B cell (primary cell): ENCODE results near the gene PDX1. TPM values are rescaled to one million over a fixed set of nuclear protein-coding genes. Genes with fewer than 3 reads are reported as not detected.

Experiments
- ATAC-seq: fragments of 200-7000 bp; cut with Tn5 transposase; one replicate; pipeline ENCODE4 v1.10.0; 2021; ENCODE audit warnings: low read depth, mild to moderate bottlenecking, moderate number of reproducible peaks, moderate library complexity
- CTCF ChIA-PET: fragments of 350-600 bp; sonication (Branson Sonifier 250); formaldehyde crosslinking; loops from one replicate; lab custom pipeline; 2021; ENCODE audit warnings: antibody characterized with exemption, inconsistent platforms; lab: Charles Lee
- POLR2A ChIA-PET: fragments of 350-600 bp; sonication (Branson Sonifier 250); formaldehyde crosslinking; loops from one replicate; lab custom pipeline; 2021; ENCODE audit warnings: antibody characterized with exemption; lab: Charles Lee
- DNase-seq: peaks from one replicate; pipeline ENCODE4 v3.0.0; 2013
- H2AFZ ChIP-seq: 2 replicates; pipeline ENCODE4 v1.6.1; 2012; ENCODE audit warnings: mild to moderate bottlenecking, low read depth, low read length; ENCODE audit not compliant: insufficient read depth, poor library complexity, severe bottlenecking
- H3K27ac ChIP-seq, 2 donors: 1 replicate in 1 of 2; 2 replicates in 1 of 2; pipeline ENCODE4 v1.5.1; 2012 to 2013; ENCODE audit warnings: low read length in 2 of 2, mild to moderate bottlenecking in 2 of 2, moderate library complexity in 1 of 2
- H3K27me3 ChIP-seq, 4 experiments: fragments of 200-600 bp in 1 of 4; sonication (generic) in 1 of 4; replicated peaks in 1 of 4; 1 replicate in 2 of 4; 2 replicates in 2 of 4; pipeline versions ENCODE4 v1.6.1 to v1.7.0; 2013 to 2016; ENCODE audit warnings: low read length in 3 of 4, mild to moderate bottlenecking in 2 of 4, mixed read lengths in 1 of 4, moderate library complexity in 1 of 4; ENCODE audit not compliant: insufficient read depth in 4 of 4, control insufficient read depth in 3 of 4; ENCODE audit errors: control extremely low read depth in 1 of 4
- H3K36me3 ChIP-seq, 2 experiments: replicated peaks in 1 of 2; 1 replicate in 1 of 2; 2 replicates in 1 of 2; pipeline versions ENCODE4 v1.6.1 to v1.7.1; 2013; ENCODE audit warnings: low read length in 1 of 2; ENCODE audit not compliant: insufficient read depth in 2 of 2, control insufficient read depth in 1 of 2; ENCODE audit errors: control extremely low read depth in 1 of 2, extremely low read depth in 1 of 2
- H3K4me1 ChIP-seq, 2 donors: fragments of 200-600 bp in 1 of 2; sonication (generic) in 1 of 2; 1 replicate in 1 of 2; 2 replicates in 1 of 2; pipeline versions ENCODE4 v1.5.1 to v1.6.1; 2013 to 2017; ENCODE audit warnings: low read length in 2 of 2; ENCODE audit not compliant: control insufficient read depth in 2 of 2, insufficient read depth in 2 of 2
- H3K4me2 ChIP-seq: replicated peaks from 2 replicates; pipeline ENCODE3; 2012; ENCODE audit warnings: mild to moderate bottlenecking, low read depth, low read length; ENCODE audit not compliant: poor library complexity, severe bottlenecking
- H3K4me3 ChIP-seq, 5 experiments: fragments of 200-600 bp in 1 of 5; sonication (generic) in 1 of 5; 1 replicate in 3 of 5; 2 replicates in 2 of 5; pipeline versions ENCODE4 v1.5.1 to v1.7.0; 2011 to 2016; ENCODE audit warnings: low read length in 4 of 5, mild to moderate bottlenecking in 4 of 5, low read depth in 2 of 5, control low read depth in 1 of 5, moderate library complexity in 1 of 5; ENCODE audit not compliant: insufficient read depth in 1 of 5; ENCODE audit errors: control extremely low read depth in 1 of 5, extremely low read depth in 1 of 5
- H3K79me2 ChIP-seq: fragments of 200-600 bp; sonication (generic); one replicate; pipeline ENCODE4 v1.6.0; 2016; ENCODE audit warnings: low read length; ENCODE audit not compliant: control insufficient read depth, insufficient read depth
- H3K9ac ChIP-seq: fragments of 200-600 bp; sonication (generic); 2 replicates; pipeline ENCODE4 v1.6.1; 2017; ENCODE audit warnings: mild to moderate bottlenecking, low read length, moderate library complexity
- H3K9me3 ChIP-seq, 3 donors: one replicate each; pipeline versions ENCODE4 v1.6.1 to v1.7.1; 2013; ENCODE audit warnings: low read length in 2 of 3; ENCODE audit not compliant: control insufficient read depth in 2 of 3, insufficient read depth in 1 of 3; ENCODE audit errors: control extremely low read depth in 1 of 3
- H4K20me1 ChIP-seq: 2 replicates; pipeline ENCODE4 v1.6.0; 2012; ENCODE audit warnings: mild to moderate bottlenecking, low read length; ENCODE audit not compliant: insufficient read depth, control insufficient read depth, poor library complexity, severe bottlenecking
- H3K27ac Mint-ChIP-seq: one replicate; pipeline ENCODE4 v1.8.0; 2021; ENCODE audit warnings: mixed read lengths
- H3K27me3 Mint-ChIP-seq: one replicate; pipeline ENCODE4 v1.8.0; 2021; ENCODE audit warnings: mixed read lengths
- H3K4me1 Mint-ChIP-seq: one replicate; pipeline ENCODE4 v1.8.0; 2021; ENCODE audit warnings: mixed read lengths
- H3K4me3 Mint-ChIP-seq: one replicate; pipeline ENCODE4 v1.8.0; 2021; ENCODE audit warnings: mixed read lengths
- H3K9me3 Mint-ChIP-seq: one replicate; pipeline ENCODE4 v1.8.0; 2022; ENCODE audit warnings: mixed read lengths; ENCODE audit not compliant: insufficient read depth
- CTCF ChIP-seq: fragments of 200-600 bp; IDR thresholded peaks from one replicate; pipeline ENCODE4 v1.8.0; 2022; ENCODE audit warnings: antibody characterized with exemption, mild to moderate bottlenecking
- EZH2 ChIP-seq: IDR thresholded peaks from 2 replicates; pipeline ENCODE4 v1.6.1; 2012; ENCODE audit warnings: borderline replicate concordance, low read depth, mild to moderate bottlenecking, moderate library complexity, low read length; ENCODE audit not compliant: insufficient read depth, poor library complexity, severe bottlenecking
- WGBS: methylation state at CpG from one replicate; pipeline ENCODE4 v1.1.5; 2013; ENCODE audit warnings: missing lambda C conversion rate; ENCODE audit not compliant: insufficient coverage; 5-methylcytosine and 5-hydroxymethylcytosine counted together
- intact Hi-C: fragments of 100-400 bp; cut with micrococcal nuclease; formaldehyde crosslinking; loops from one replicate; pipeline ENCODE4 v1.10.0; 2022
- polyA plus RNA-seq: library from polyadenylated mRNA; depleted of rRNA; stranded (reverse); fragments of >200 nt; gene quantifications from 2 replicates; pipeline ENCODE4 v1.2.3, GENCODE V29; 2012
- total RNA-seq, 2 donors: library from RNA; stranded (reverse); fragments of 120-200 nt in 1 of 2; gene quantifications; 1 replicate in 1 of 2; 2 replicates in 1 of 2; pipeline versions ENCODE4 v1.2.3 to v1.2.4, GENCODE V29; 2013 to 2022

Gene PDX1
- total and polyA plus RNA-seq, 2 donors (not counting 1 experiment from before 2014, with no cell fraction given) = not detected

GRCh38 chr13:27972478-27972820 is 52.6 kb downstream of the PDX1 start:
- peaks cover 46 to 53% of the 10 kb centered on the region in 2 donors for H3K4me1 ChIP-seq
- H3K27me3 ChIP-seq = peaks cover 0 to 91% (median 61%) of the 10 kb centered on the region in 4 experiments
- no peaks in the 10 kb centered on the region for H3K79me2 ChIP-seq
- TF ChIP-seq EZH2 (no peak), CTCF (no peak)
- Mint-ChIP-seq H3K9me3 (no peaks in the 10 kb centered on the region), H3K4me3 (no peak overlapping the region), H3K27ac (no peak overlapping the region), H3K4me1 (peaks cover 35% of the 10 kb centered on the region), H3K27me3 (peaks cover 74% of the 10 kb centered on the region)
- H2AFZ ChIP-seq = no peak overlapping the region
- intact Hi-C loops = no loop called here
- ATAC-seq (no peak), DNase-seq (no peak)
- H3K9ac ChIP-seq = no peak overlapping the region
- peaks cover 0 to 41% (median 0%) of the 10 kb centered on the region in 3 donors for H3K9me3 ChIP-seq
- H3K36me3 ChIP-seq = no peaks in the 10 kb centered on the region
- H3K4me2 ChIP-seq = no peak overlapping the region
- no peak overlapping the region for H3K27ac ChIP-seq
- no peak overlapping the region for H3K4me3 ChIP-seq
- 60% methylated on average over 2 of the region's 2 CpGs for WGBS
- ChIA-PET POLR2A (no interaction called here), CTCF (interaction anchor here (0.5 to 2.9 kb wide), 4 partner anchors 12 to 738 kb away, joined by 3 to 14 read pairs (median 4); no protein-coding TSS in a partner anchor)
- no peaks in the 10 kb centered on the region for H4K20me1 ChIP-seq

- no peak overlapping the region for H3K27ac ChIP-seq
- no peak overlapping the region for H3K27ac Mint-ChIP-seq
- H3K4me1 Mint-ChIP-seq = peaks cover 32% of the 10 kb centered on the region
- no peak overlapping the region for H3K4me2 ChIP-seq
- no peaks in the 10 kb centered on the region for H3K36me3 ChIP-seq
- intact Hi-C loops = no loop called here
- H2AFZ ChIP-seq = no peak overlapping the region
- no peak overlapping the region for H3K4me3 ChIP-seq
- no peaks in the 10 kb centered on the region for H4K20me1 ChIP-seq
- ChIA-PET CTCF (interaction anchor here (1.2 to 2.9 kb wide), 3 partner anchors 11 to 611 kb away, joined by 4 to 14 read pairs (median 5); no protein-coding TSS in a partner anchor), POLR2A (no interaction called here)
- DNase-seq (no peak), ATAC-seq (no peak)
- TF ChIP-seq EZH2 = no peak
- TF ChIP-seq CTCF = no peak
- peaks cover 42 to 49% of the 10 kb centered on the region in 2 donors for H3K4me1 ChIP-seq
- peaks cover 70% of the 10 kb centered on the region for H3K27me3 Mint-ChIP-seq
- peaks cover 0 to 33% (median 0%) of the 10 kb centered on the region in 3 donors for H3K9me3 ChIP-seq
- H3K27me3 ChIP-seq = peaks cover 0 to 87% (median 58%) of the 10 kb centered on the region in 4 experiments
- no peaks in the 10 kb centered on the region for H3K9me3 Mint-ChIP-seq
- no peak overlapping the region for H3K4me3 Mint-ChIP-seq
- H3K9ac ChIP-seq = no peak overlapping the region
- no peaks in the 10 kb centered on the region for H3K79me2 ChIP-seq
- 61% methylated on average over 5 of the region's 5 CpGs for WGBS
Observed at GRCh38 chr13:27973291-27973690, 53.5 kb downstream of the PDX1 start.
